Tibial artery (tissue), 4 donors: ENCODE results near the gene CDC14B.
"Not testable (repeated sequence)": the region's sequence is repeated elsewhere in the genome, so short reads cannot be mapped to it uniquely, and the experiment has no call there.

Source experiments
- DNase-seq, 2 donors: peaks; one replicate each; pipeline ENCODE4 v3.0.0-alpha.2; 2019
- H3K27ac ChIP-seq, 2 donors: fragments of 200-600 bp; sonication (generic) in 1 of 2; 1 replicate in 1 of 2; 2 replicates in 1 of 2; pipeline ENCODE4 v1.5.1; 2018 to 2019; ENCODE audit warnings: mild to moderate bottlenecking in 1 of 2
- H3K27me3 ChIP-seq, 2 donors: fragments of 200-600 bp; sonication (generic) in 1 of 2; one replicate each; pipeline versions ENCODE4 v1.5.1 to v1.6.0; 2016 to 2019
- H3K36me3 ChIP-seq, 3 donors: fragments of 200-600 bp; sonication (generic) in 2 of 3; one replicate each; pipeline ENCODE4 v1.5.1; 2016 to 2019; ENCODE audit warnings: mild to moderate bottlenecking in 2 of 3
- H3K4me1 ChIP-seq, 4 donors: fragments of 200-600 bp; sonication (generic) in 2 of 4; 1 replicate in 3 of 4; 2 replicates in 1 of 4; pipeline ENCODE4 v1.5.1; 2016 to 2019
- H3K4me3 ChIP-seq, 2 donors: fragments of 200-600 bp; sonication (generic) in 1 of 2; 1 replicate in 1 of 2; 2 replicates in 1 of 2; pipeline ENCODE4 v1.5.1; 2018 to 2019; ENCODE audit warnings: mild to moderate bottlenecking in 2 of 2
- H3K9me3 ChIP-seq, 3 donors: fragments of 200-600 bp; sonication (generic) in 1 of 3; one replicate each; pipeline ENCODE4 v1.5.1; 2016 to 2019
- intact Hi-C: fragments of 100-400 bp; cut with DNase I; formaldehyde crosslinking; loops from one replicate; pipeline ENCODE4 v1.15.0; 2023; ENCODE audit warnings: low total_unique reads
- TF ChIP-seq, protein P1 (sequence below), 2 experiments: fragments of 200-600 bp in 1 of 2; fragments of 450-650 bp in 1 of 2; IDR thresholded peaks; one replicate each; pipeline ENCODE4 v1.5.1; 2017 to 2019; ENCODE audit warnings: antibody characterized with exemption in 2 of 2, mild to moderate bottlenecking in 1 of 2, moderate library complexity in 1 of 2

The CDC14B gene

DNA sequence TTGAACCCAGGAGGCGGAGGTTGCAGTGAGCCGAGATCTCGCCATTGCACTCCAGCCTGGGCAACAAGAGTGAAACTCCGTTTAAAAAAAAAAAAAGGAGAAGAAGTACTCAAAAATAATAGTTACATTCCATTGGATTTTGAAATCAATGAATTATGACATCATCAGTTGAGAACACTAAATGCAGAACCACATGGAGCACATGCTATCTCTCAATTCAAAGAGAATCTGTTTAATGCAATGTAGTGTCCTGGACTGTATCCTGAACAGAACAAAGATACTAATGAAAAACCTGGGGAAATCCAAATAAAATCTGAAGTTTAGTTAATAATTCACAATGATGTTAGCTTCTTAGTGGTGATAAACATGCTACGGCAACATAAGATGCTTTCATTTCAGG, 20.3 kb downstream of the CDC14B start:
- H3K36me3 ChIP-seq: no peaks in the 10 kb centered on the region
- no peak overlapping the region for H3K4me3 ChIP-seq
- H3K4me1 ChIP-seq: peaks cover 0 to 18% (median 3%) of the 10 kb centered on the region in 4 donors
- no peak overlapping the region for H3K27ac ChIP-seq
- no peaks in the 10 kb centered on the region for H3K9me3 ChIP-seq
- no peak for DNase-seq
- intact Hi-C loops: no loop called here
- TF ChIP-seq, protein P1, sequence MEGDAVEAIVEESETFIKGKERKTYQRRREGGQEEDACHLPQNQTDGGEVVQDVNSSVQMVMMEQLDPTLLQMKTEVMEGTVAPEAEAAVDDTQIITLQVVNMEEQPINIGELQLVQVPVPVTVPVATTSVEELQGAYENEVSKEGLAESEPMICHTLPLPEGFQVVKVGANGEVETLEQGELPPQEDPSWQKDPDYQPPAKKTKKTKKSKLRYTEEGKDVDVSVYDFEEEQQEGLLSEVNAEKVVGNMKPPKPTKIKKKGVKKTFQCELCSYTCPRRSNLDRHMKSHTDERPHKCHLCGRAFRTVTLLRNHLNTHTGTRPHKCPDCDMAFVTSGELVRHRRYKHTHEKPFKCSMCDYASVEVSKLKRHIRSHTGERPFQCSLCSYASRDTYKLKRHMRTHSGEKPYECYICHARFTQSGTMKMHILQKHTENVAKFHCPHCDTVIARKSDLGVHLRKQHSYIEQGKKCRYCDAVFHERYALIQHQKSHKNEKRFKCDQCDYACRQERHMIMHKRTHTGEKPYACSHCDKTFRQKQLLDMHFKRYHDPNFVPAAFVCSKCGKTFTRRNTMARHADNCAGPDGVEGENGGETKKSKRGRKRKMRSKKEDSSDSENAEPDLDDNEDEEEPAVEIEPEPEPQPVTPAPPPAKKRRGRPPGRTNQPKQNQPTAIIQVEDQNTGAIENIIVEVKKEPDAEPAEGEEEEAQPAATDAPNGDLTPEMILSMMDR (IDR thresholded peaks at IDR 0.05): no peak
- no peaks in the 10 kb centered on the region for H3K27me3 ChIP-seq

DNA sequence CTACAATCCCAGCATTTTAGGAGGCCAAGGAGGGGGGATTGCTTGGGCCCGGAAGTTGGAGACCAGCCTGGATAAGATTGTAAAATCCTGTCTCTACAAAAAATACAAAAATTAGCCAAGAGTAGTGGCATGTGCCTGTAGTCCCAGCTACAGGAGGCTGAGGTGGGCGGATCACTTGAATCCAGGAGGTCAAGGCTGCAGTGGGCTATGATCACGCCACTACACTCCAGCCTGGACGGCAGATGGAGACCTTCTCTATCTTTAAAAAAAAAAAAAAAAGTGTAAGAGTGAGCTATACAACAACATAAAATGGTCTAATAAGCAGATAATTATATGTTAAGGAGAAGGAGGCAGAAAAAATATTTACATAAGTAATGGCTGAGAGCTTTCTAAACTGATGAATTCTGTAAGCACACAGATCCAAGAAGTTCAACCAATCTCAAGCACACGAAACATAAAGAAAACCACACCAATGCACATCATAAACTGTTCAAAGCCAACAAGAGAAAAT, 23.0 kb downstream of the CDC14B start:
- TF ChIP-seq, protein P1 (IDR thresholded peaks at IDR 0.05): no peak
- H3K4me3 ChIP-seq: no peak overlapping the region
- H3K4me1 ChIP-seq: no peaks in the 10 kb centered on the region
- H3K27me3 ChIP-seq: no peaks in the 10 kb centered on the region
- H3K27ac ChIP-seq: no peak overlapping the region
- DNase-seq: no peak
- H3K36me3 ChIP-seq: no peaks in the 10 kb centered on the region
- no peaks in the 10 kb centered on the region for H3K9me3 ChIP-seq
- intact Hi-C loops: no loop called here

- H3K9me3 ChIP-seq: no peaks in the 10 kb centered on the region
- intact Hi-C loops: no loop called here
These were observed 32.0 kb downstream of the CDC14B start for GRCh38 chr9:96587338-96588315.

GRCh38 chr9:96585426-96585825, 34.2 kb downstream of the CDC14B start:
- DNase-seq: no peak
- intact Hi-C loops: no loop called here
- H3K4me1 ChIP-seq: no peaks in the 10 kb centered on the region
- no peaks in the 10 kb centered on the region for H3K36me3 ChIP-seq
- no peak overlapping the region for H3K4me3 ChIP-seq
- H3K27ac ChIP-seq: no peak overlapping the region
- TF ChIP-seq, protein P1 (IDR thresholded peaks at IDR 0.05): no peak
- H3K9me3 ChIP-seq: no peaks in the 10 kb centered on the region
- H3K27me3 ChIP-seq: no peaks in the 10 kb centered on the region

More at GRCh38 chr9:96587338-96588315, 32.0 kb downstream of the CDC14B start:
- H3K27ac ChIP-seq: no peak overlapping the region
- TF ChIP-seq, protein P1 (IDR thresholded peaks at IDR 0.05): no peak
- DNase-seq: no peak
- no peaks in the 10 kb centered on the region for H3K27me3 ChIP-seq
- no peaks in the 10 kb centered on the region for H3K36me3 ChIP-seq
- H3K4me1 ChIP-seq: no peaks in the 10 kb centered on the region
- no peak overlapping the region for H3K4me3 ChIP-seq

DNA sequence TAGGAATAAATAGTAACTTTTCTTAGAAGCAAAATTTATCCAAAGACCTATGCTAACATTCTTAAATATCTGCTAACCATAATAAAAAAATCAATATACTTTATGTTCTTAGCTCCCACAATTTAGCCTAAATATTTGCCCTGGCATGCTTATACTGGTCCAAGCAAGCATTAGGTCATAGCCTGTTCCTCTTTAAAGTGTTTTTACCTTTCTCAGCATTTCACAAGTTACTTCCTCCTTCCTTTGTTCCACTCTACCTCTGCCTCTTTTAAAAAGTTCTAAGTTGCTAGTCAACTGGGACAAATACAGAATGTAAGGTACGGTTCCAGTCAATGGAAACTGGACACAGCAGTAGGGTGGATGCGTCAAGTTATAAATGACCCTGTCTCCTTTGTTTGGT, 37.4 kb downstream of the CDC14B start:
- H3K9me3 ChIP-seq, H3K4me1 ChIP-seq, intact Hi-C loops, H3K27me3 ChIP-seq, H3K27ac ChIP-seq, H3K36me3 ChIP-seq, H3K4me3 ChIP-seq, DNase-seq: not testable (repeated sequence)

GRCh38 chr9:96581786-96582185, 37.9 kb downstream of the CDC14B start:
- Histone ChIP-seq H3K4me3 (no peak overlapping the region), H3K9me3 (no peaks in the 10 kb centered on the region), H3K36me3 (no peaks in the 10 kb centered on the region), H3K4me1 (no peaks in the 10 kb centered on the region), H3K27ac (no peak overlapping the region), H3K27me3 (no peaks in the 10 kb centered on the region)
- TF ChIP-seq, protein P1 (IDR thresholded peaks at IDR 0.05): no peak
- DNase-seq: no peak
- intact Hi-C loops: no loop called here
